Activated T-helper 1 cell treated with anti-CD3 and anti-CD28 coated beads, Interleukin-12 subunit alpha, Interleukin-12 subunit beta, Interleukin-2, Interleukin-4 antibody, amounts not matched to agents 30 ng/mL and 10 ng/mL and 1 ng/mL, durations not matched to agents 14 hours and 24 hours and 36 hours (primary cell): ENCODE measurements around the gene ADH5. TPM values are rescaled to one million over a fixed set of nuclear protein-coding genes. Genes with fewer than 3 reads are reported as not detected.
"Not testable (repeated sequence)": the region's sequence is repeated elsewhere in the genome, so short reads cannot be mapped to it uniquely, and the experiment has no call there.

ENCODE experiments used
- DNase-seq: peaks from one replicate; pipeline ENCODE4 v3.0.0; 2021; ENCODE audit warnings: low spot score
- H3K27ac Mint-ChIP-seq: one replicate; pipeline ENCODE4 v1.8.0; 2021; ENCODE audit warnings: mild to moderate bottlenecking, mixed read lengths
- H3K27me3 Mint-ChIP-seq: one replicate; pipeline ENCODE4 v1.8.0; 2022; ENCODE audit warnings: mild to moderate bottlenecking, moderate library complexity, mixed read lengths; ENCODE audit not compliant: insufficient read depth
- H3K36me3 Mint-ChIP-seq: one replicate; pipeline ENCODE4 v1.8.0; 2021; ENCODE audit warnings: low read depth, mixed read lengths
- H3K4me1 Mint-ChIP-seq: one replicate; pipeline ENCODE4 v1.8.0; 2021; ENCODE audit warnings: low read depth, mixed read lengths
- H3K4me3 Mint-ChIP-seq: one replicate; pipeline ENCODE4 v1.8.0; 2021; ENCODE audit warnings: mild to moderate bottlenecking, moderate library complexity, mixed read lengths
- H3K9me3 Mint-ChIP-seq: one replicate; pipeline ENCODE4 v1.8.0; 2021; ENCODE audit warnings: mixed read lengths
- intact Hi-C: fragments of 100-400 bp; cut with micrococcal nuclease; formaldehyde crosslinking; loops from one replicate; pipeline ENCODE4 v1.15.1; 2024
- total RNA-seq: library from RNA; stranded (reverse); gene quantifications from 2 replicates; pipeline ENCODE4 v1.2.3, GENCODE V29; 2022

Gene ADH5
- total RNA-seq, 1 donor from 2014 or later: 68.8 TPM

DNA sequence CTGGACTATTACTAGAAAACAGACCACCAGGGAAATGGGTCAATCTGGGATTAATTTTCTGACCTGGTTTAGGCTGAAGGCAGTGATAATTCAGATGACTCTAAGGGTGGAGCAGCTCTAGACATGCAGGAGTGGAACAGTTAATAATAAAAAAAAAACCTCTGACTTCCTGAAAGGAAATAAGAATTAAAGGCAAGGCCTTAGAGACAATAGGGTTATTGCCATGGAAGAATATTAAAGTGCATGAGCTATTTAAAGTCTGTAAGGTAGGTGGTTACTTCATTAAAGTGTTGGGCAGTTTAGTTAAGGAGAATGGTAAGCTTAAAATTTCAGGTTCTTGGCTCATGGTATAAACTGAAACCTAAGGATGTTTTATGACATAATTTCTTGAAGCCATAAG, 14.6 kb upstream of the ADH5 start:
- intact Hi-C loops: no loop called here

DNA sequence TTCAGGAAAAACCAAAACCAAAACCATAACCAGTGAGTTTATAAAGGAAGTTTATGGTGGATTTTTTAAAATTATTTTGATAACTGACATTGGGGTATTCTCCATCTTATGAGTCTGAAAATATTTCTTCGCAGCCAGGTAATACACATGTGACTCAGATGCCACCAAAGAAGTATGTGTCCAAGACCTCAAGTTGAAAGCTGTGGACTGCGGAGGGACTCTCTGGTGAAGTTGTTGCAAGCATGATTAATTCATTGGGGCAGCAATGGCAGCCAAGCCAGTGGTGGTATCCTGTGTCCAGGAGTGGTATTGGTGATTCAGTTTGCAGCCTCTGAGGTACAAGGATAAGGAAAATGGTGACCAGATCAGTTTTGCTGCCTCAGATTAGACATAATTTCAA, 14.0 kb upstream of the ADH5 start:
- intact Hi-C loops: no loop called here
- no peaks in the 10 kb centered on the region for H3K9me3 Mint-ChIP-seq
- no peaks in the 10 kb centered on the region for H3K36me3 Mint-ChIP-seq
- no peak overlapping the region for H3K4me3 Mint-ChIP-seq
- no peak overlapping the region for H3K27ac Mint-ChIP-seq
- H3K27me3 Mint-ChIP-seq: peaks cover 2% of the 10 kb centered on the region
- no peaks in the 10 kb centered on the region for H3K4me1 Mint-ChIP-seq
- DNase-seq: no peak

More for the DNA sequence above, 14.6 kb upstream of the ADH5 start:
- H3K36me3 Mint-ChIP-seq: no peaks in the 10 kb centered on the region
- H3K4me3 Mint-ChIP-seq: no peak overlapping the region
- H3K9me3 Mint-ChIP-seq: no peaks in the 10 kb centered on the region
- peaks cover 2% of the 10 kb centered on the region for H3K27me3 Mint-ChIP-seq
- H3K27ac Mint-ChIP-seq: no peak overlapping the region
- DNase-seq: no peak
- H3K4me1 Mint-ChIP-seq: no peaks in the 10 kb centered on the region

GRCh38 chr4:99100876-99101275, 12.3 kb upstream of the ADH5 start:
- Mint-ChIP-seq H3K4me3 (no peak overlapping the region), H3K9me3 (no peaks in the 10 kb centered on the region), H3K27me3 (no peaks in the 10 kb centered on the region), H3K4me1 (no peaks in the 10 kb centered on the region), H3K36me3 (no peaks in the 10 kb centered on the region), H3K27ac (no peak overlapping the region)
- no peak for DNase-seq
- intact Hi-C loops: no loop called here

DNA sequence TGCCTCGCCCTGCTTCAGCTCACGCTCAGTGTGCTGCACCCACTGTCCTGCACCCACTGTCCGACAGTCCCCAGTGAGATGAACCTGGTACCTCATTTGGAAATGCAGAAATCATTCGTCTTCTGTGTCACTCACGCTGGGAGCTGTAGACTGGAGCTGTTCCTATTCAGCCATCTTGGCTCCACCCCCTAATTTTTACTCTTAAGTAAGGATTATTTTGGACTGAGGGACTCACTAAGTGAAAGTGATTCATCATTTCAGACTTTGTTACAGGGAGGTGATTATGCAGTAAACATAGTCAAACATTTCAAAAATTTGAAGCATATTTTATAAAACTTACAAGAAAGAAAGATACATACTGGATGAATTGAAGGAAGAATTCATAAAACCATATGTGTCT, 11.2 kb upstream of the ADH5 start:
- intact Hi-C loops, DNase-seq, H3K27ac Mint-ChIP-seq, H3K4me1 Mint-ChIP-seq, H3K36me3 Mint-ChIP-seq, H3K27me3 Mint-ChIP-seq, H3K4me3 Mint-ChIP-seq, H3K9me3 Mint-ChIP-seq: not testable (repeated sequence)

- no peak for DNase-seq
- Mint-ChIP-seq H3K27ac (no peak overlapping the region), H3K4me1 (no peaks in the 10 kb centered on the region), H3K27me3 (no peaks in the 10 kb centered on the region), H3K9me3 (no peaks in the 10 kb centered on the region), H3K36me3 (no peaks in the 10 kb centered on the region), H3K4me3 (no peak overlapping the region)
- intact Hi-C loops: no loop called here
These were observed 10.7 kb upstream of the ADH5 start for GRCh38 chr4:99099311-99099710.

GRCh38 chr4:99091841-99092240, 3.3 kb upstream of the ADH5 start:
- H3K4me3 Mint-ChIP-seq, DNase-seq, H3K27ac Mint-ChIP-seq, H3K9me3 Mint-ChIP-seq, H3K27me3 Mint-ChIP-seq, H3K36me3 Mint-ChIP-seq, intact Hi-C loops: not testable (repeated sequence)
- H3K4me1 Mint-ChIP-seq: peaks cover 29% of the 10 kb centered on the region

DNA sequence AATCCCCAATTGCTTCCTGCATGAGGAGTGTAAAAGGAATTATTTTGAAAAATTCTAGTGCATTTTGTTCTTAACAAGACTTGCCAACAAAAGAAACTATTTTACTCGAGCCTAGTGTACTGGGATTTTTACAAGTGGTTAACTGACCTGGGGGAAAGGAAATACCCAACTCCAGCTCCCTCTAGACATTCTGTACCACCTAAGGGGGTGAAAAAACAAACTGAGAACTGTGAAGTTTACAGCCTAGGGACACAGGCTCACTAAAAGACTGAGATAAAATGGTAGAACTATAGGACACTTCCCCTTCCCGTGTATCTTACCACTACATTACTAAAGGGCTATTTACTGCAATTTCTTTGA, 2.6 kb upstream of the ADH5 start:
- Mint-ChIP-seq H3K36me3 (peaks cover 2% of the 10 kb centered on the region), H3K4me3 (no peak overlapping the region), H3K9me3 (no peaks in the 10 kb centered on the region), H3K27me3 (peaks cover 2% of the 10 kb centered on the region), H3K27ac (no peak overlapping the region), H3K4me1 (peaks cover 34% of the 10 kb centered on the region)
- DNase-seq: no peak
- intact Hi-C loops: no loop called here

- peaks cover 4% of the 10 kb centered on the region for H3K36me3 Mint-ChIP-seq
- H3K4me1 Mint-ChIP-seq: peaks cover 36% of the 10 kb centered on the region
- peaks cover 2% of the 10 kb centered on the region for H3K27me3 Mint-ChIP-seq
- H3K9me3 Mint-ChIP-seq: no peaks in the 10 kb centered on the region
- no peak for DNase-seq
- intact Hi-C loops: no loop called here
- peak overlapping the region; percentile 27 for H3K27ac Mint-ChIP-seq
- peak overlapping the region; percentile 56 for H3K4me3 Mint-ChIP-seq
These were observed 2.1 kb upstream of the ADH5 start for GRCh38 chr4:99090481-99091215.

- H3K4me1 Mint-ChIP-seq: peaks cover 55% of the 10 kb centered on the region
- no peaks in the 10 kb centered on the region for H3K27me3 Mint-ChIP-seq
- H3K27ac Mint-ChIP-seq: peak overlapping the region; percentile 98
- no peak for DNase-seq
- H3K36me3 Mint-ChIP-seq: peaks cover 26% of the 10 kb centered on the region
- H3K4me3 Mint-ChIP-seq: peak overlapping the region; percentile 98
- H3K9me3 Mint-ChIP-seq: no peaks in the 10 kb centered on the region
- intact Hi-C loops: loop anchor here (1.0 to 5.0 kb wide), 9 partner anchors 14 to 945 kb away; partner anchors contain the start of genes DAPP1, LAMTOR3, METAP1 and STPG2
These were observed 552 bp downstream of the ADH5 start for GRCh38 chr4:99088023-99088449.

GRCh38 chr4:99084595-99084994, 4.0 kb downstream of the ADH5 start:
- DNase-seq: no peak
- Mint-ChIP-seq H3K4me3 (no peak overlapping the region), H3K27ac (no peak overlapping the region), H3K27me3 (no peaks in the 10 kb centered on the region), H3K4me1 (peaks cover 44% of the 10 kb centered on the region), H3K36me3 (peaks cover 42% of the 10 kb centered on the region), H3K9me3 (no peaks in the 10 kb centered on the region)
- intact Hi-C loops: no loop called here

GRCh38 chr4:99082192-99082591, 6.4 kb downstream of the ADH5 start:
- intact Hi-C loops: no loop called here
- no peaks in the 10 kb centered on the region for H3K9me3 Mint-ChIP-seq

DNA sequence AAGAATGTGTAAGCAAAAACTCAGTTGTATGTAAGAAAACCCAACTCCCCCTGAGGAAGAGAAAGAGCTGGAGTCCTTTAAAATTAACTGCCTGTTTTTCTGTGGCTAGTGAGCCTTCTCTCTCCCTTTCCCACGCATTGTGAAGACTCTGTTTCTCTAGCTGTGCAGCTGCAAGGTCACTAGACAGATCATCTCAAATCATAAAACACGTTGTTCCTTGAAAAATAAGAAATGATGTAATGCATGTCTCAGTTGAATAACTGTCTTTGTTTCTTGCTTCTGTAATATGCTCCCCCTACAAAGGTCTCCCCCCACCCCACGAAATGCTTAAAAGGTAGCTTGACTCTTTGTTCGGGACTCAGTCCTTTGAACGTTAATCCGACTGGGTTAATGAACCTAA, 7.7 kb downstream of the ADH5 start:
- H3K27ac Mint-ChIP-seq, H3K4me3 Mint-ChIP-seq, DNase-seq, H3K9me3 Mint-ChIP-seq, intact Hi-C loops, H3K27me3 Mint-ChIP-seq: not testable (repeated sequence)
- Mint-ChIP-seq H3K36me3 (peaks cover 57% of the 10 kb centered on the region), H3K4me1 (peaks cover 19% of the 10 kb centered on the region)

More at GRCh38 chr4:99082192-99082591, 6.4 kb downstream of the ADH5 start:
- H3K27me3 Mint-ChIP-seq: no peaks in the 10 kb centered on the region
- H3K36me3 Mint-ChIP-seq: peaks cover 53% of the 10 kb centered on the region
- H3K27ac Mint-ChIP-seq: no peak overlapping the region
- no peak overlapping the region for H3K4me3 Mint-ChIP-seq
- DNase-seq: no peak
- peaks cover 26% of the 10 kb centered on the region for H3K4me1 Mint-ChIP-seq

DNA sequence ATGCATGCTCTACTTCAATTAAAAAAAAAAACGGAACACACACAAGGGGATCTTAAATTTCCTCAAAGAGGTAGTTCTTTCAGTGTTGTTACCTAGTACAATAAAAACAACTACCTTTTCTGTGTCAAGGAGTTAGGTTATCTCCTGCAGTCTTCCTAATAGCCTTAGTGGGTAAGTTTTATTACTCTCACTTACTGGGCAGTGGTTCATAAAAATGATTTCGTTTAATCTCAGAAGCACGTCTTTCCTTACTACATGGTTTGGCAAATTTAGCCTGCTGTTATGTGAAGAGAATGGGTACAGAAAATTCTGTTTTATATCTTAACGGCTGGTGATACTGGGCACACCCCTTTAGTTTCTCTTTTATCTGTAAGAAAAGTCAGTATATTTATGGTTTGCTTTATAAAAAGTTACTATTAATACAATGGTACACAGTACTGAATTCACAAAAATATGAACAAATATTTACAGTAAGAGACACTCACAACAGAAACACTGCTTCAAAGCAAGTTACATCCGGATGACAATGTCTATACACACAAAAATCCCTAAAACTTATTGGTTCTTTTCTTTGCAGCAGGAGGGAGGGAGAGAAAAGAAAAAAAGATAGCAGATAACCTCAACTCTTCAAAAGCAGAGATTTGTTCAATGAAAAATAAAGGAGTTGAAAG, 8.8 kb downstream of the ADH5 start:
- Mint-ChIP-seq H3K4me3 (no peak overlapping the region), H3K36me3 (peaks cover 53% of the 10 kb centered on the region), H3K27me3 (no peaks in the 10 kb centered on the region), H3K4me1 (peaks cover 11% of the 10 kb centered on the region), H3K9me3 (no peaks in the 10 kb centered on the region), H3K27ac (no peak overlapping the region)
- DNase-seq: no peak
- intact Hi-C loops: no loop called here
